Left forelimb (tissue), 1 donor: ENCODE data around the gene ZC3H7A.
A peak's percentile ranks its signal among the peaks of the same experiment; 100 is the strongest.
"Not testable (repeated sequence)": the region's sequence is repeated elsewhere in the genome, so short reads cannot be mapped to it uniquely, and the experiment has no call there.

Experiments
- DNase-seq: peaks from one replicate; pipeline ENCODE4 v3.0.0-alpha.2; 2018; ENCODE audit warnings: low spot score

Gene ZC3H7A

GRCh38 chr16:11797166-11797956 lies at the start of gene ZC3H7A:
ZC3H7A (minus strand) TSS chr16:11797258; CDS start chr16:11782354, 14,904 bp downstream.
- DNase-seq: peak; percentile 98

DNA sequence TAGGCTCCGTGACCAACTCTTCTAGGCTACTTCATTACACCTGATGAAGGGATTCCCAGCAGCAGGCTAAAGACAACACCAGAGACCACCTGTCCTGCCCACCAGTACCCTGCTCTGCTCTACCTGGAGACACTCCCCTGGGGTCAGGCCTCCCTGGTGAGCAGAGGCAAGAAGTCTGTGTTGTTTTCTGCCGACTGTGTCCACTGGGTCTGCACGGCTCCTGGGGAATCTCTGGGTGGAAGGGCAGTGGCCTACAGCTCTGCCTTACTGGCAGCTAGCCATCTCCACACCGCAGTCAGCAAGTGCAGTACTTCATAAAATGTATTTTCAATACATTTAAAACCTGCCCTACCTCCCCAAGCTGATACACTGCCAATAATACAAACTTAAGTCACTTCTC lies 47.4 kb upstream of the ZC3H7A start:
- DNase-seq: no peak

DNA sequence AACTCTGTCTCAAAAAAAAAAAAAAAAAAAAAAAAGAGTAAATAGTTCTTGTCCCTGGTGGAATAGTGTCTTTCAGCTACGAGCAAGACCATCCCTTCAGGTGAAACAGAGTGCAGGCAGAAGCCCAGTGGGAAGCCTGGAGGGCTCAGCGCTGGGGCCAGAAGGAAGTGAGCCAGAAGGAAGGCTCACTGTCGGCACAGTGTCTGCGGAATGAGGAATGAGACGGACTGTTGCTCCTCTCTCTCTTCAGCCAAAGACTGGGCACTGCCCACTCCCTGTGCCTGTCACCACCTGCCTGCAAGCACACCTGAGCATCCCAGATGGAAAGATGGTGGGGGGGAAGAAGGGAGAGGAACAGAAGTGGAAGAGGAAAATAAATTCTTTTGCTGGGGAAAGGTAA lies 46.8 kb upstream of the ZC3H7A start:
- DNase-seq: no peak

DNA sequence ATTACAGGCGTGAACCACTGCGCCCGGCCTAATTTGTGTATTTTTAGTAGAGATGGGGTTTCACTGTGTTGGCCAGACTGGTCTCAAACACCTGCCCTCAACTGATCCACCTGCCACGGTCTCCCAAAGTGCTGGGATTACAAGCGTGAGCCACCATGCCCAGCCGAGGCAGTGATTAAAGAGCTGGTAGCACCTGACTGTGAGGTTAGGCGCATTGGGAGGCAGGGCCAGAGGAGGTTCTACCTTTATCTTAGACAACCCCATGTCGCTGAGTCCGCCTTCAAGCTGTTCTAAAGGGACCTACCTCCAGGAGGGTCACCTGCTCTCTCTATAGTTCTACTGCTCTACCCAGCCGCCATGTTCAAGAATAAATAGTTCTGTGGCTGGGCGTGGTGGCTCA lies 46.1 kb upstream of the ZC3H7A start:
- no peak for DNase-seq

DNA sequence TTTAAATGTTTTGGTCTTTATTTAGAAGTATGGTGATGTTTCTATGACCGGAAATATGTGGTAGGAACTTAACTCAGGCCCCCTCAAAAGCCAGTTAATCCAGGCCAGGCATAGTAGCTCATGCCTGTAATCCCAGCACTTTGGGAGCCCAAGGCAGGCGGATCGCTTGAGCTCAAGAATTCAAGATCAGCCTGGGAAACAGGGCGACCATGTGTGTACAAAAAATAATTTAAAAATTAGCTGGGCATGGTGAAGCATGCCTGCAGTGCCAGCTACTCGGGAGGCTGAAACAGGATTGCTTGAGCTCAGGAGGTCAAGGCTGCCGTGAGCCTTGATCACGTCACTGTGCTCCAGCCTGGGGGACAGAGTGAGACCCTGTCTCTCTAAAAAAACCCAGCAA lies 44.0 kb upstream of the ZC3H7A start:
- DNase-seq: no peak

- DNase-seq: no peak
Observed at GRCh38 chr16:11836650-11837244, 39.7 kb upstream of the ZC3H7A start.

- DNase-seq: no peak
Observed at GRCh38 chr16:11835891-11836649, 39.0 kb upstream of the ZC3H7A start.

DNA sequence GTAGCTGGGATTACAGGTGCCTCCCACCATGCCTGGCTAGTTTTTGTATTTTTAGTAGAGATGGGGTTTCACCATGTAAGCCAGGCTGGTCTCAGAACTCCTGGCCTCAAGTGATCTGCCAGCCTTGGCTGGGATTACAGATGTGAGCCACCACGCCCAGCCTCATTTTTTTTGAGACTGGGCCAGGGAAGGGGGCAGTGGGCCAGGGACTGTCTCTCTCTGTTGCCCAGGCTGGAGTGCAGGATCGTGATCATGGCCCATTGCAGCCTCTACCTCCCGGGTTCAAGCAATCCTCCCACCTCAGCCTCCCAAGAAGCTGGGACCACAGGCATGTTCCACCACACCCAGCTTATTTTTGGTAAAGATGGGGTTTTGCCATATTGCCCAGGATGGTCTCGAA lies 38.3 kb upstream of the ZC3H7A start:
- no peak for DNase-seq

DNA sequence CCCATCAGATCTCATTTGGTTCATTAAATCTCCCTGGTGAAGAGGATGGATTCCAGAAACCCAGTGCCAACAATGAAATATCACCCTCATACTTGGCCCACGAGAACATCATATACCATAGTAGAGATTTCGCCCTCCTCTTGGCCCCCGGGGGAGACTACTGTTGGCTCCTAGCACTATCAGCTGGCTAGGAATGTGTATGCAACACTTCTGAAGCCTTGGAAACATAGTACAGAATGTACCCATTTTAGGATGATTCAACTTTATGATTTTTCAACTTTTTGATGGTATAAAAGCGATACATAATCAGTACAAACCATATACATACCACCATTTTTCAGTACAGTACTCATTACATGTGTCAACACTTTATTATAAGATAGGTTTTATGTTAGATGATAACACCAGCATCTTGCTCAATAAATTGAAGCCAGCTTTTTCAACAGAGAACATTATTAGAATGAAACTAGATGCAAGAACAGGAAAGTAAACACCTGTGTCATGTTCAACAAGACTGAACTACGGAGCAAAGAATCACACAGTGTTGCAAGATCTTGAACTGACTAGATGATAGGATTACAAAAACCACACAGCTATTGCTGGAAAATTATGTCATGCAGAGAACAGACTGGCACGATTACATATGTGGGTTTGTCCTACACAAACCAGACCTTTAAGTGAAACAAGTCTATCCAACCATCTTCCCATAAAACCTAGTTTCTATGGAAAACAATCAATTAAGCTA lies 37.1 kb upstream of the ZC3H7A start:
- DNase-seq: no peak

- DNase-seq: no peak
Observed at GRCh38 chr16:11828696-11829095, 31.6 kb upstream of the ZC3H7A start.

DNA sequence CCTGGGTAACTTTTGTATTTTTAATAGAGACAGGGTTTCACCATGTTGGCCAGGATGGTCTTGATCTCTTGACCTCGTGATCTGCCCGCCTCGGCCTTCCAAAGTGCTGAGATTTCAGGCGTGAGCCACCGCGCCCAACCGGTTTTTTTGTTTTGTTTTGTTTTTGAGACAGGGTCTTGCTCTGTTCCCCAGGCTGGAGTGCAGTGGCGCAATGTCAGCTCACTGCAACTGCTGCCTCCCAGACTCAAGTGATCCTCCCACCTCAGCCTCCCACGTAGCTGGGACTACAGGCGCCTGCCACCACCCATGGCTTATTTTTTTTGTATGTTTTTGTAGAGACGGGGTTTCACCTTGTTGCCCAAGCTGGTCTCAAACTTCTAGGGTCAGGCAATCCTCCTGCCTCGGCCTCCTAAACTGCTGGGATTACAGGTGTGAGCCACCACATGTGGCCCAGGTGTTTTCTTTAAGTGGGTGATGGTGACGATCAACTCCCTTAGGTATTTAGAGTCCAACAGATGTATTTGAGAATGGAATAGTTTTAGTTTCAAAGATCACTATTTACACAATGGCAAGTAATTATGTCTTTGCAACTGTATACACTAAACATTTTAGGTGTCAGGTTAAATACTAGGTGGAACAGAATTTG lies 28.6 kb upstream of the ZC3H7A start:
- DNase-seq: not testable (repeated sequence)

DNA sequence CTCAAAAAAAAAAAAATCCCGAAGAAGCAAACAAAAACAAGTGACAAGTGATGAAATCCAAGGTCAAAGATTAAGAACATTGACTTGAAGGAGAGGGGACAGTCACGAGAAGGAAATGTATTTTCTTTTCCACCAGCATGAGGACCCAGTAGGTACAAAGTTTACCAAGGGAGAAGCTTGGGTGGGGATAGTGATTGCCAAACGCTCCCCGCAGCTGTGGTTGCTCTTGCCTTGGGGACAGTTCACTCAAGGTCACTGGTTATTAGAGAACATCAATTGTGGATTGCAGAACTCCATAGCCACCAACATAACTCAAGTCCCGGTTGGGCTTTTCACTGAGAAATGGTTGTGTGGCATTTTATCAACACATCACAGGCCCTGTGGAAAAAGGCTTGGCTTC lies 27.3 kb upstream of the ZC3H7A start:
- DNase-seq: no peak

DNA sequence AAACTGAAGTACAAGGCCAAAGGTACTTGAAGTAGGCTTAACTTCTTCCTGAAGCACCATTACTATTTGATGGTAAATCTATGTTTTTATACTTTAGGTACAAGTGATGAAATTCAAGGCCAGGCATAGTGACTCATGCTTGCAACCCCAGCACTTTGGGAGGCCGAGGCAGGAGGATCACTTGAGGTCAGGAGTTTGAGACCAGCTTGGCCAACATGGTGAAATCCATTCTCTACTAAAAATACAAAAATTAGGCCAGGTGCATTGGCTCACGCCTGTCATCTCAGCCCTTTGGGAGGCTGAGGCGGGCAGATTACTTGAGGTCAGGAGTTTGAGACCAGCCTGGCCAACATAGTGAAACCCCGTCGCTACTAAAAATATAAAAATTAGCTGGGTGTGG lies 26.6 kb upstream of the ZC3H7A start:
- DNase-seq: not testable (repeated sequence)

- no peak for DNase-seq
Observed at GRCh38 chr16:11819798-11820197, 22.7 kb upstream of the ZC3H7A start.

- not testable (repeated sequence) for DNase-seq
Observed at GRCh38 chr16:11818970-11819369, 21.9 kb upstream of the ZC3H7A start.

DNA sequence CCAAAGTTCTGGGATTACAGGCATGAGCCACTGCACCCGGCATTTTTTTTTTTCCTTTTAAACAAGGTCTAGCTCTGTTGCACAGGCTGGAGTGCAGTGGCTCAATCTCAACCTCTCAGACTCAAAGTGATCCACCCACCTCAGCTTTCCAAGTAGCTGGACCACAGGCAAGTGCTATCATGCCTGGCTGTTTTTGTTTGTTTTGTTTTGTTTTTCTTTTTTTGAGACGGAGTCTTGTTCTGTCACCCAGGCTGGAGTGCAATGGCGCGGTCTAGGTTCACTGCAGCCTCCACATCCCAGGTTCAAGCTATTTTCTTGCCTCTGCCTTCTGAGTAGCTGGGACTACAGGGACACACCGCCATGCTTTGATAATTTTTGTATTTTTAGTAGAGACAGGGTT lies 19.1 kb upstream of the ZC3H7A start:
- no peak for DNase-seq

- not testable (repeated sequence) for DNase-seq
Observed at GRCh38 chr16:11814800-11815199, 17.7 kb upstream of the ZC3H7A start.

- DNase-seq: no peak
Observed at GRCh38 chr16:11806721-11807120, 9.7 kb upstream of the ZC3H7A start.

- no peak for DNase-seq
Observed at GRCh38 chr16:11805556-11805955, 8.5 kb upstream of the ZC3H7A start.

- no peak for DNase-seq
Observed at GRCh38 chr16:11801481-11802021, 4.5 kb upstream of the ZC3H7A start.

DNA sequence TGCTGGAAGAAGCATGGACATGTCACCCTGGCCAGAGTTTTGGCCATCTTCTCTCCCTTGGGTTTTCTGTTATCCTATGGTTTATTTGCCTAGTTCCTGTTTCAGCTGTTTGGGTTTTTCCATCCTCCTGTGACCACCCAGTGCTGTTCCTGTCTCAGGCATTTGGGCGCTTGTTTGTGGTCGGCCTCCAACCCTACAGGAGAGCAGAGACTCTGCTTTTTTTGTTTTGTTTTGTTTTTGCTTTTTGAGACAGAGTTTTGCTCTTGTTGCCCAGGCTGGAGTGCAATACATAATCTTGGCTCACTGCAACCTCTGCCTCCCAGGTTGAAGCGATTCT lies 3.3 kb upstream of the ZC3H7A start:
- no peak for DNase-seq
